Osteocyte (in vitro differentiated cells): ENCODE measurements around the gene ABCD3. TPM values are rescaled to one million over a fixed set of nuclear protein-coding genes. Genes with fewer than 3 reads are reported as not detected.

Source experiments
- DNase-seq: peaks from one replicate; pipeline ENCODE4 v3.0.0; 2021; ENCODE audit warnings: mixed read lengths; ENCODE audit not compliant: unreplicated experiment; ENCODE audit errors: extremely low spot score
- H3K27ac Mint-ChIP-seq: one replicate; pipeline ENCODE4 v1.8.0; 2021; ENCODE audit warnings: mild to moderate bottlenecking, mixed read lengths; ENCODE audit not compliant: unreplicated experiment
- H3K27me3 Mint-ChIP-seq: one replicate; pipeline ENCODE4 v1.8.0; 2021; ENCODE audit warnings: mixed read lengths; ENCODE audit not compliant: unreplicated experiment
- H3K36me3 Mint-ChIP-seq: one replicate; pipeline ENCODE4 v1.8.0; 2021; ENCODE audit warnings: mixed read lengths; ENCODE audit not compliant: unreplicated experiment
- H3K4me1 Mint-ChIP-seq: one replicate; pipeline ENCODE4 v1.8.0; 2021; ENCODE audit warnings: mixed read lengths; ENCODE audit not compliant: unreplicated experiment
- H3K4me3 Mint-ChIP-seq: one replicate; pipeline ENCODE4 v1.8.0; 2021; ENCODE audit warnings: mild to moderate bottlenecking, moderate library complexity, mixed read lengths; ENCODE audit not compliant: unreplicated experiment
- H3K9me3 Mint-ChIP-seq: one replicate; pipeline ENCODE4 v1.8.0; 2021; ENCODE audit warnings: mixed read lengths; ENCODE audit not compliant: unreplicated experiment
- CTCF ChIP-seq: fragments of 200-600 bp; sonication (generic); IDR thresholded peaks from 2 replicates; pipeline ENCODE4 v1.5.0; 2021; ENCODE audit warnings: antibody characterized with exemption, mild to moderate bottlenecking, moderate library complexity
- total RNA-seq: library from RNA; stranded (reverse); gene quantifications from 2 replicates; pipeline ENCODE4 v1.2.1, GENCODE V29; 2021

Gene ABCD3
- total RNA-seq, 1 donor from 2014 or later: 39.0 TPM

- no peak for TF ChIP-seq CTCF
- Mint-ChIP-seq H3K9me3 (no peaks in the 10 kb centered on the region), H3K4me1 (peaks cover 2% of the 10 kb centered on the region), H3K27me3 (no peaks in the 10 kb centered on the region), H3K27ac (no peak overlapping the region), H3K36me3 (peaks cover 48% of the 10 kb centered on the region), H3K4me3 (no peak overlapping the region)
- no peak for DNase-seq
Measured at GRCh38 chr1:94490556-94490955, 72.4 kb downstream of the ABCD3 start.

- no peak overlapping the region for H3K27ac Mint-ChIP-seq
- H3K27me3 Mint-ChIP-seq: no peaks in the 10 kb centered on the region
- no peak for DNase-seq
- no peaks in the 10 kb centered on the region for H3K9me3 Mint-ChIP-seq
- TF ChIP-seq CTCF: no peak
- H3K36me3 Mint-ChIP-seq: peaks cover 51% of the 10 kb centered on the region
- no peak overlapping the region for H3K4me3 Mint-ChIP-seq
- no peaks in the 10 kb centered on the region for H3K4me1 Mint-ChIP-seq
Measured at GRCh38 chr1:94496076-94496755, 78.0 kb downstream of the ABCD3 start.

GRCh38 chr1:94501426-94501825 is 83.2 kb downstream of the ABCD3 start:
- peaks cover 53% of the 10 kb centered on the region for H3K36me3 Mint-ChIP-seq
- no peak overlapping the region for H3K27ac Mint-ChIP-seq

DNA sequence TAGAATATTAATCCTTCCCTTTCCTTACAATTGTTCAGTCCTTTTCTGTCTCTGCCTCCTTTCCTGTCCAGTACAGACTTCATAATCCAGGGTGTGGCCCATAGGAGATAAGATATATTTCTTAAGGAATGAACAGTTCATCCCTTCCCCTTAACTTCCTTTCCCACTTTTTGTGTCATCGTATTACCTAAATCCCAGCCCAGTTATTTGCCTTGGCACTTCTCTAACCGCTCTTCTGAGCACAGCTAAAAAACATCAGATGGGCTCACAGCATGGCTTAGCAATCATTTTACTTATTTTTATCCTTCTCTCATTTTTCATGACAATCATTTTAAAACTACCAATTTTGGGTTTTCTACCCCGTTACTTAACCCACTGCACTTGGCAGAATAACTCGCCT is 83.7 kb downstream of the ABCD3 start:
- no peak for DNase-seq
- H3K9me3 Mint-ChIP-seq: no peaks in the 10 kb centered on the region
- H3K4me1 Mint-ChIP-seq: no peaks in the 10 kb centered on the region
- no peak for TF ChIP-seq CTCF
- peaks cover 54% of the 10 kb centered on the region for H3K36me3 Mint-ChIP-seq
- H3K27me3 Mint-ChIP-seq: no peaks in the 10 kb centered on the region
- H3K27ac Mint-ChIP-seq: no peak overlapping the region
- no peak overlapping the region for H3K4me3 Mint-ChIP-seq

More at GRCh38 chr1:94501426-94501825, 83.2 kb downstream of the ABCD3 start:
- no peak for TF ChIP-seq CTCF
- DNase-seq: no peak
- H3K27me3 Mint-ChIP-seq: no peaks in the 10 kb centered on the region
- H3K4me1 Mint-ChIP-seq: no peaks in the 10 kb centered on the region
- H3K4me3 Mint-ChIP-seq: no peak overlapping the region
- H3K9me3 Mint-ChIP-seq: no peaks in the 10 kb centered on the region

- no peak overlapping the region for H3K4me3 Mint-ChIP-seq
- H3K27me3 Mint-ChIP-seq: no peaks in the 10 kb centered on the region
- no peak for TF ChIP-seq CTCF
- no peak overlapping the region for H3K27ac Mint-ChIP-seq
- DNase-seq: no peak
- peaks cover 50% of the 10 kb centered on the region for H3K36me3 Mint-ChIP-seq
- H3K9me3 Mint-ChIP-seq: no peaks in the 10 kb centered on the region
- no peaks in the 10 kb centered on the region for H3K4me1 Mint-ChIP-seq
Measured at GRCh38 chr1:94503153-94503552, 85.0 kb downstream of the ABCD3 start.
